Central memory CD8-positive, alpha-beta T cell (primary cell): Measurements from ENCODE around the gene CPT1B.
"Not testable (repeated sequence)": the region's sequence is repeated elsewhere in the genome, so short reads cannot be mapped to it uniquely, and the experiment has no call there.

Source experiments
- ATAC-seq: fragments of 150-1000 bp; cut with Tn5 transposase; replicated peaks from 2 replicates; pipeline ENCODE4 v1.10.0; 2022; ENCODE audit warnings: mild to moderate bottlenecking, moderate FRiP score, moderate number of reproducible peaks; ENCODE audit not compliant: poor library complexity, severe bottlenecking; ENCODE audit errors: extremely low read depth
- DNase-seq, 2 donors: peaks; one replicate each; pipeline ENCODE4 v3.0.0; 2021; ENCODE audit warnings: low spot score in 2 of 2
- H3K27ac Mint-ChIP-seq: one replicate; pipeline ENCODE4 v1.8.0; 2022; ENCODE audit warnings: low read depth, mild to moderate bottlenecking, moderate library complexity, mixed read lengths
- H3K27me3 Mint-ChIP-seq: one replicate; pipeline ENCODE4 v1.8.0; 2022; ENCODE audit warnings: mixed read lengths
- H3K36me3 Mint-ChIP-seq: one replicate; pipeline ENCODE4 v1.8.0; 2022; ENCODE audit warnings: mild to moderate bottlenecking, moderate library complexity, mixed read lengths; ENCODE audit not compliant: insufficient read depth
- H3K4me1 Mint-ChIP-seq: one replicate; pipeline ENCODE4 v1.8.0; 2022; ENCODE audit warnings: mixed read lengths
- H3K4me3 Mint-ChIP-seq: one replicate; pipeline ENCODE4 v1.8.0; 2022; ENCODE audit warnings: mild to moderate bottlenecking, moderate library complexity, mixed read lengths
- H3K9me3 Mint-ChIP-seq: one replicate; pipeline ENCODE4 v1.8.0; 2022; ENCODE audit warnings: mixed read lengths

CPT1B gene

DNA sequence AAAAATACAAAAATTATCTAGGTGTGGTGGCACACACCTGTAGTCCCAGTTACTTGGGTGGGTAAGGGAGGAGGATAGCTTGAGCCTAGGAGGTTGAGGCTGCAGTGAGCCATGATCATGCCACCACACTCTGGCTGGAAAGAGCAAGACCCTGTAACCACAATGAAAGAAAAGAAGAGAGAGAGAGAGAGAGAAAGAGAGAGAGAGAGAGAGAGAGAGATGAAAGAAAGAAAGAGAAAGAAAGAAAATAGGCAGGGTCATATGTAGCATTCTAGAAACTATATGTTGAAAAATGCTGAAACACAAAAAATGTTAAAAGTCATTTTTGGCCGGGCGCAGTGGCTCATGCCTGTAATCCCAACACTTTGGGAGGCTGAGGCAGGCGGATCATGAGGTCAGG is 36.1 kb upstream of the CPT1B start:
- ATAC-seq, DNase-seq, H3K27ac Mint-ChIP-seq, H3K9me3 Mint-ChIP-seq, H3K4me3 Mint-ChIP-seq, H3K36me3 Mint-ChIP-seq: not testable (repeated sequence)
- peaks cover 27% of the 10 kb centered on the region for H3K27me3 Mint-ChIP-seq
- H3K4me1 Mint-ChIP-seq: peaks cover 16% of the 10 kb centered on the region

DNA sequence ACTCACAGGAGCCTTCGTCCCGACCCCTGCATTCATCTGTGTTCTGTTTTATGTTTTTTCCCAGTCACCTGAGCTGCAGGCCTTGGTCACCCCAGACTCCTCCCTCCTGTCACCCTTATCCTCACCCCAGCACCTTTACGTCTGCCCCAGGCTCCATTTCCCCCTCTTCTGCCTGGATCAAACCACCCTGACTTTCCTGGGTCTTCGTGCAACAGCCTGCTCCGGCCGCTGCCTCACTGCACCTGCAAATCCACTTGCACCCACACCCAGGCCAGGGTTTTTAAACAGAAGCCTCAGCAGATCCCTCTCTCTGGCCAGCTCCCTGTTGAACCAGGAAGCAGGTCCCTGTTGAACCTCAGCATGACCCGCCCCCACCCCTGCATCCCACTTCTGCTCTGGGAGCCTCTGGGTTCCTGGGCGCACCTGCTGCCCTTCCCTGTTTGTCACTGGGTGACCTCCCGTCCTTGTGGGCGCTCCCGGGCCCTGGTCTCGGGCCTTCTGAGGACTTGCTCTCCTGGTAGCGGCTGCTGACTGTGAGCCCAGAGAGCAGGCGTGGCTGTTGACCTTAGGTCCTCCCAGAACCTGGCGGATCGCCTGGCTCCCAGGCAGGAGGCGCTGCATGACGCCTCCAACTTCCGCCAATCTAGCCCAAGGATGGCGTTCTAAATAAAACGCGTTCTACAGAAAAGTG is 35.2 kb upstream of the CPT1B start:
- peaks cover 32% of the 10 kb centered on the region for H3K27me3 Mint-ChIP-seq
- DNase-seq: no peak
- H3K27ac Mint-ChIP-seq: no peak overlapping the region
- no peak for ATAC-seq
- peaks cover 16% of the 10 kb centered on the region for H3K4me1 Mint-ChIP-seq
- no peak overlapping the region for H3K4me3 Mint-ChIP-seq
- no peaks in the 10 kb centered on the region for H3K9me3 Mint-ChIP-seq
- no peaks in the 10 kb centered on the region for H3K36me3 Mint-ChIP-seq

GRCh38 chr22:50612528-50613221 is 34.4 kb upstream of the CPT1B start:
- ATAC-seq (no peak), DNase-seq (no peak)
- Mint-ChIP-seq H3K27ac (no peak overlapping the region), H3K36me3 (no peaks in the 10 kb centered on the region), H3K27me3 (peaks cover 35% of the 10 kb centered on the region), H3K4me1 (peaks cover 16% of the 10 kb centered on the region), H3K4me3 (no peak overlapping the region), H3K9me3 (no peaks in the 10 kb centered on the region)

DNA sequence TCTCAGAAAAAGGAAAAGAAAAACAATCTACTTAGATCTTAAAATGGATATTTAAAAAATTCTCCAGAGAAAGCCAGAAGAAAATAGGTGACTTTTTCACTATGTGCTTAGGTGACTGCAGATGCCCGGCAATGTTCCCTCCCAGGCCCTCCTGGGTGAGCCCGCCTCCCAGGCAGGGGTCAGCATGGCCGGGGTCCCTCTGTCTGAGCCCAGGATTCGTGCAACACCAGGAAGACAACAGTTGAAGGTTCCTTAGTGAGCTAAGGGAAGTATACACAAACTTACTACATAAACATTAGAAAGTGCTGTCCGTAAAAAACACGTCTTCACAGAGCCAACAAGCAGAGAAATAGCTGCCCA is 33.9 kb upstream of the CPT1B start:
- DNase-seq (no peak), ATAC-seq (no peak)
- H3K27me3 Mint-ChIP-seq: peaks cover 40% of the 10 kb centered on the region
- H3K27ac Mint-ChIP-seq: no peak overlapping the region
- H3K4me1 Mint-ChIP-seq: peaks cover 16% of the 10 kb centered on the region
- H3K36me3 Mint-ChIP-seq: no peaks in the 10 kb centered on the region
- H3K4me3 Mint-ChIP-seq: no peak overlapping the region
- no peaks in the 10 kb centered on the region for H3K9me3 Mint-ChIP-seq

DNA sequence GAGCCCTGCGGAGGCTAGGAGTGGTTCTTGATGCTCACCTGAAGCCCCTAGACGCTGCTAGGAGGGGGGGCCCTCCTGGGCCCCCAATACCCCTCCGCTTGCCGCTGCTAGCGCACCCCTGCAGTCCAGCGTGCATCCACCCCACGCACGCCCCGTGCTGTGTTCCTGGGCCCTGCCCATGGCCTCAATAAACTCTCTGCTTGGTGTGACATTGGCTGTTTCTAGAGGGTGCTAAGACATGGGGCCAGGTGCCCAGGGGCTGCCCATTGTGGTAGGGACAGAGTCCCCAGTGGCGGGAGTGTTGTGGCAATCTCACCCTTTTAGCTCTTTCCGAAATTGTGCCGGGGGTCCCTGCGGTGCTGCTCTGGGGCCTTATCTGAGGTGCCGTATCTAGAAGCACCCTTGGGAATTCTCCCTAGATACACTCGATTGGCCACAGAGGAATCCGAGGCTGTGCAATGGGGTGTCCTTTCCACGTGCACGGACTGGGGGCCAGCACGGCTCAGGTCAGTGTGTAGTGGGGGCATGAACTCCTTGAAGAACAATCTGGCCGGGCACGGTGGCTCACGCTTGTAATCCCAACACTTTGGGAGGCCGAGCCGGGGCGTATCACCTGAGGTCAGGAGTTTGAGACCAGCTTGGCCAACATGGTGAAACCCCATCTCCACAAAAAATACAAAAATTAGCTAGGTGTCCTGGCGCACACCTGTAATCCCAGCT is 33.3 kb upstream of the CPT1B start:
- Mint-ChIP-seq H3K4me1 (peaks cover 16% of the 10 kb centered on the region), H3K9me3 (no peaks in the 10 kb centered on the region), H3K36me3 (no peaks in the 10 kb centered on the region), H3K4me3 (no peak overlapping the region), H3K27ac (no peak overlapping the region), H3K27me3 (peaks cover 47% of the 10 kb centered on the region)
- ATAC-seq (no peak), DNase-seq (no peak)

DNA sequence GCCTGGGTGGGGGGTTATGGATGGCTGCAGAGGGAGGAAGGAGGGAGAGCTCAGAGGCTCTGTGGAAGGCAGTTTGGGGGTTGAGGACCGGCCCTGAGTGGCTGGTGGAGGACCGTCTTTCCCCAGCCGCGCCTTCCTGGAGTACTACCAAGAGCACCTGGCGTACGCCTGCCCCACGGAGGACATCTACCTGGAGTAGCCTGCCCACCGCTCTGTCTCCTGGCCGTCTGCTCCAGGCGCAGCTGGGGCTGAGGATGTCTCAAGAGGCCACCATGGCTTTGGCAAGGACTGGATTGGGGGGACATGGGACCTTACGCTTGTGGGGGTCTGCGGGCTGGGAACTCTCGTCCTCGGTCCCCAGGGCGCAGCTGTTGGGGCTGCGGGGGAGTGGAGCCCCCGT is 32.4 kb upstream of the CPT1B start:
- Mint-ChIP-seq H3K9me3 (no peaks in the 10 kb centered on the region), H3K27me3 (peaks cover 52% of the 10 kb centered on the region), H3K36me3 (no peaks in the 10 kb centered on the region), H3K27ac (no peak overlapping the region), H3K4me3 (no peak overlapping the region), H3K4me1 (peaks cover 16% of the 10 kb centered on the region)
- ATAC-seq (no peak), DNase-seq (no peak)

GRCh38 chr22:50610041-50610451 is 31.8 kb upstream of the CPT1B start:
- Mint-ChIP-seq H3K9me3 (no peaks in the 10 kb centered on the region), H3K27me3 (peaks cover 52% of the 10 kb centered on the region), H3K27ac (no peak overlapping the region), H3K4me3 (no peak overlapping the region), H3K4me1 (peaks cover 16% of the 10 kb centered on the region), H3K36me3 (no peaks in the 10 kb centered on the region)
- ATAC-seq (no peak), DNase-seq (no peak)

- Mint-ChIP-seq H3K4me1 (peaks cover 16% of the 10 kb centered on the region), H3K36me3 (no peaks in the 10 kb centered on the region), H3K27ac (no peak overlapping the region), H3K9me3 (no peaks in the 10 kb centered on the region), H3K27me3 (peaks cover 51% of the 10 kb centered on the region), H3K4me3 (no peak overlapping the region)
- no peak for ATAC-seq
- DNase-seq: no peak
Observed at GRCh38 chr22:50609599-50609998, 31.4 kb upstream of the CPT1B start.

GRCh38 chr22:50608996-50609395 is 30.8 kb upstream of the CPT1B start:
- no peak for DNase-seq
- H3K36me3 Mint-ChIP-seq: no peaks in the 10 kb centered on the region
- no peaks in the 10 kb centered on the region for H3K9me3 Mint-ChIP-seq
- H3K27me3 Mint-ChIP-seq: peaks cover 45% of the 10 kb centered on the region
- no peak overlapping the region for H3K27ac Mint-ChIP-seq
- ATAC-seq: no peak
- peaks cover 16% of the 10 kb centered on the region for H3K4me1 Mint-ChIP-seq
- H3K4me3 Mint-ChIP-seq: no peak overlapping the region

GRCh38 chr22:50608058-50608840 is 30.0 kb upstream of the CPT1B start:
- ATAC-seq: not testable (repeated sequence)

DNA sequence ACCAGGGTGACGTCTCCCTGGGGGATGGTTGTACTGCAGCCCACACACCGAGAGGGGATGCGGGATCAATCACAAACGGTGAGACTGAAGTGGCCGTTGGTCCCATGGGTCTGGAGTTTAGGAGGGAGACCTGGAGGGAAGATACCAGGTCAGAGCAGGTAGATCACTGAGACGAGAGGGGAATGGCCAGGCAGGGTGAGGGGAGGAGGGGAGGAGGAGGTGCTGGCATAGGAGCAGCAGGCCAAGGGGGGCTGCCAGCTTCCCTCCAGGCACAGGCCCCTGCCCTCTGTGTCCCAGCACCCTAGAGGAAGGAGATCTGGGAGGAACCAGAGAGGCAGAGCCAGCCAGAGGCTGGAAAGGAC is 29.4 kb upstream of the CPT1B start:
- Mint-ChIP-seq H3K36me3 (peaks cover 2% of the 10 kb centered on the region), H3K27me3 (peaks cover 51% of the 10 kb centered on the region), H3K9me3 (no peaks in the 10 kb centered on the region), H3K4me1 (peaks cover 6% of the 10 kb centered on the region), H3K4me3 (no peak overlapping the region), H3K27ac (no peak overlapping the region)
- ATAC-seq: no peak
- no peak for DNase-seq

More at GRCh38 chr22:50608058-50608840, 30.0 kb upstream of the CPT1B start:
- not testable (repeated sequence) for H3K36me3 Mint-ChIP-seq, DNase-seq, H3K27ac Mint-ChIP-seq, H3K4me3 Mint-ChIP-seq, H3K9me3 Mint-ChIP-seq
- Mint-ChIP-seq H3K27me3 (peaks cover 45% of the 10 kb centered on the region), H3K4me1 (peaks cover 12% of the 10 kb centered on the region)

DNA sequence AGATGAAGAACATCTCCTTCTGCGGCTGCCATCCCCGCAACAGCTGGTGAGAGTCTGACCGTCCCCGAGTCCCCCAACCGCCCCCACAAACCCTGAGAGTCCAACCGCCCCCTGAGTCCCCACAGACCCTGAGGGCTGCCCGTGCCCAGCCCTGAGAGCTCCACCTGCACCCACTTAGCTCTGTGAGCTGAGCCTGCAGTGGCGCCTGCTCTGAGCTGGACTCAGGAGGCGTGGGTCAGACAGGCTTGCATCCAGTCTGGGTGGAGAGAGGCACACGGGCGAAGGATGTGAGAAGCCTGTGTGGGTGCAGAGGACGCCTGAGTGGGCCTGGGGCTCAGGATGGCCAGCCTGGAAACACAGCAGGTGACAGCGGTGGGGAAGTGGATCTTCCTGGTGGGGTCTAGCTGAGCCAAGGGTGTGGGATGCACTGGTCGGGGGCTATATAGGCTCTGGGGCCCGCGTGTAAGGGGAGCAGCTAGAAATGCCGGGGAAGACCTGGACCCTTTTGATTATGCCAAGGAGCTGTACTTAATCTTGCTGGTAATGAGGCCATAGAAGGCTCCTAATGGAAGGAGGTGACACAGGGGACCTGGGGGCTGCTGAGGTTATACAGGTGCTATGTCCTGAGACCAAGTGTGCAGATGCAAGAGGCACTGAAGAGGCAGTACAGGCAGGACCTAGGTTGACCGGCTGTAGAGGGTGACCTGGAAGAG is 28.9 kb upstream of the CPT1B start:
- H3K27me3 Mint-ChIP-seq: peaks cover 56% of the 10 kb centered on the region
- H3K4me3 Mint-ChIP-seq: no peak overlapping the region

More for the DNA sequence above, 28.9 kb upstream of the CPT1B start:
- ATAC-seq (no peak), DNase-seq (no peak)
- no peaks in the 10 kb centered on the region for H3K9me3 Mint-ChIP-seq
- H3K27ac Mint-ChIP-seq: no peak overlapping the region
- peaks cover 2% of the 10 kb centered on the region for H3K36me3 Mint-ChIP-seq
- H3K4me1 Mint-ChIP-seq: peaks cover 3% of the 10 kb centered on the region
